Measurements from ENCODE around the gene SLC35F4.

SLC35F4 gene

GRCh38 chr14:57816568-57817284 is 49.2 kb downstream of the SLC35F4 start:
- TF ChIP-seq POLR2AphosphoS5 (IDR thresholded peaks at IDR 0.05; ENCODE audit: low read depth) (no peak), REST (IDR thresholded peaks at IDR 0.05; ENCODE audit: insufficient replicate concordance, low read depth) (no peak), SPI1 (IDR thresholded peaks at IDR 0.05; ENCODE audit: borderline replicate concordance, low read depth) (no peak), CTCF (IDR thresholded peaks at IDR 0.05; ENCODE audit: insufficient read depth, low read length) (no peak), GABPA (IDR thresholded peaks at IDR 0.05; ENCODE audit: low read depth) (no peak)
- Histone ChIP-seq H3K4me3 (replicated peaks; ENCODE audit: insufficient read depth, low read length) (no peak overlapping the region), H3K27me3 (ENCODE audit: insufficient read depth, poor library complexity, severe bottlenecking) (peaks cover 9% of the 10 kb centered on the region), H3K27ac (replicated peaks) (no peak overlapping the region)
- DNase-seq (ENCODE audit: low read depth in 1 of 2, low spot score in 1 of 2): no peak

- H3K4me3 ChIP-seq (replicated peaks; ENCODE audit: insufficient read depth, low read length): no peak overlapping the region
- TF ChIP-seq REST (IDR thresholded peaks at IDR 0.05; ENCODE audit: insufficient replicate concordance, low read depth): no peak
- TF ChIP-seq SPI1 (IDR thresholded peaks at IDR 0.05; ENCODE audit: borderline replicate concordance, low read depth): no peak
- TF ChIP-seq POLR2AphosphoS5 (IDR thresholded peaks at IDR 0.05; ENCODE audit: low read depth): no peak
- no peak for TF ChIP-seq CTCF (IDR thresholded peaks at IDR 0.05; ENCODE audit: insufficient read depth, low read length)
- no peak for TF ChIP-seq GABPA (IDR thresholded peaks at IDR 0.05; ENCODE audit: low read depth)
- no peak for DNase-seq (ENCODE audit: low read depth in 1 of 2, low spot score in 1 of 2)
- peaks cover 4% of the 10 kb centered on the region for H3K27me3 ChIP-seq (ENCODE audit: insufficient read depth, poor library complexity, severe bottlenecking)
- H3K27ac ChIP-seq (replicated peaks): no peak overlapping the region
These were observed 51.2 kb downstream of the SLC35F4 start for GRCh38 chr14:57814726-57815125.

GRCh38 chr14:57812741-57813140 is 53.2 kb downstream of the SLC35F4 start:
- DNase-seq (ENCODE audit: low read depth in 1 of 2, low spot score in 1 of 2): no peak
- TF ChIP-seq CTCF (IDR thresholded peaks at IDR 0.05; ENCODE audit: insufficient read depth, low read length) (no peak), SPI1 (IDR thresholded peaks at IDR 0.05; ENCODE audit: borderline replicate concordance, low read depth) (no peak), GABPA (IDR thresholded peaks at IDR 0.05; ENCODE audit: low read depth) (no peak), POLR2AphosphoS5 (IDR thresholded peaks at IDR 0.05; ENCODE audit: low read depth) (no peak), REST (IDR thresholded peaks at IDR 0.05; ENCODE audit: insufficient replicate concordance, low read depth) (no peak)
- H3K4me3 ChIP-seq (replicated peaks; ENCODE audit: insufficient read depth, low read length): no peak overlapping the region
- H3K27ac ChIP-seq (replicated peaks): no peak overlapping the region
- peaks cover 4% of the 10 kb centered on the region for H3K27me3 ChIP-seq (ENCODE audit: insufficient read depth, poor library complexity, severe bottlenecking)
